Caco-2 (cell line): ENCODE results near the gene TRPM7. TPM values are rescaled to one million over a fixed set of nuclear protein-coding genes. Genes with fewer than 3 reads are reported as not detected.
"Not testable (repeated sequence)": the region's sequence is repeated elsewhere in the genome, so short reads cannot be mapped to it uniquely, and the experiment has no call there.

ENCODE experiments used
- BruUV-seq: library from RNA; stranded (reverse); fragments of 400-500 nt; replicated peaks from 2 replicates; lab custom pipeline; 2021; lab: Mats Ljungman, UMichigan
- CTCF ChIA-PET: fragments of 300-600 bp; sonication (Branson Sonifier 250); formaldehyde crosslinking; loops from one replicate; lab custom pipeline; 2022; ENCODE audit warnings: antibody characterized with exemption; lab: Charles Lee
- POLR2A ChIA-PET: fragments of 300-600 bp; sonication (Branson Sonifier 250); formaldehyde crosslinking; loops from one replicate; lab custom pipeline; 2022; ENCODE audit warnings: antibody characterized with exemption; lab: Charles Lee
- DNase-seq, 2 experiments: peaks; one replicate each; pipeline versions ENCODE4 v3.0.0 to v3.0.0-alpha.2; 2020 to 2022
- H3K27me3 ChIP-seq: replicated peaks from 2 replicates; pipeline ENCODE4 v1.6.0; 2011; ENCODE audit warnings: low read length; ENCODE audit not compliant: control insufficient read depth, insufficient read depth
- H3K36me3 ChIP-seq: 2 replicates; pipeline ENCODE4 v1.5.1; 2011; ENCODE audit warnings: low read length; ENCODE audit not compliant: control insufficient read depth, insufficient read depth
- H3K4me1 ChIP-seq: fragments of 250-450 bp; sonication (Bioruptor Pico); 2 replicates; pipeline ENCODE4 v1.5.1; 2020; ENCODE audit warnings: mild to moderate bottlenecking
- H3K4me3 ChIP-seq: 2 replicates; pipeline ENCODE4 v1.5.1; 2011; ENCODE audit warnings: low read depth, mild to moderate bottlenecking, control low read depth, low read length
- H3K9me3 ChIP-seq: fragments of 250-450 bp; sonication (Bioruptor Pico); 2 replicates; pipeline ENCODE4 v1.5.1; 2020; ENCODE audit warnings: mild to moderate bottlenecking, moderate library complexity
- H3K27ac Mint-ChIP-seq: one replicate; pipeline ENCODE4 v1.8.0; 2022; ENCODE audit warnings: mixed read lengths; ENCODE audit not compliant: unreplicated experiment
- H3K27me3 Mint-ChIP-seq: one replicate; pipeline ENCODE4 v1.8.0; 2022; ENCODE audit warnings: mixed read lengths; ENCODE audit not compliant: insufficient read depth, unreplicated experiment
- H3K36me3 Mint-ChIP-seq: one replicate; pipeline ENCODE4 v1.8.0; 2022; ENCODE audit warnings: mild to moderate bottlenecking, mixed read lengths; ENCODE audit not compliant: insufficient read depth, unreplicated experiment
- H3K4me1 Mint-ChIP-seq: one replicate; pipeline ENCODE4 v1.8.0; 2022; ENCODE audit warnings: low read depth, mixed read lengths; ENCODE audit not compliant: unreplicated experiment
- H3K4me3 Mint-ChIP-seq: one replicate; pipeline ENCODE4 v1.8.0; 2022; ENCODE audit warnings: mild to moderate bottlenecking, moderate library complexity, mixed read lengths; ENCODE audit not compliant: unreplicated experiment
- H3K9me3 Mint-ChIP-seq: one replicate; pipeline ENCODE4 v1.8.0; 2022; ENCODE audit warnings: mixed read lengths; ENCODE audit not compliant: unreplicated experiment
- CTCF ChIP-seq, 2 experiments: fragments of 200-600 bp in 1 of 2; IDR thresholded peaks; 1 replicate in 1 of 2; 2 replicates in 1 of 2; pipeline versions ENCODE4 v1.5.1 to v1.8.0; 2011 to 2022; ENCODE audit warnings: antibody characterized with exemption in 1 of 2, control low read depth in 1 of 2, inconsistent platforms in 1 of 2, low read depth in 1 of 2, low read length in 1 of 2, mild to moderate bottlenecking in 1 of 2, moderate library complexity in 1 of 2; ENCODE audit not compliant: insufficient read depth in 1 of 2, severe bottlenecking in 1 of 2, unreplicated experiment in 1 of 2
- intact Hi-C: fragments of 100-400 bp; cut with micrococcal nuclease; formaldehyde crosslinking; loops from one replicate; pipeline ENCODE4 v1.10.0; 2022; ENCODE audit not compliant: unreplicated experiment
- total RNA-seq: library from RNA; stranded (reverse); gene quantifications from 2 replicates; pipeline ENCODE4 v1.2.3, GENCODE V29; 2022

TRPM7 gene
- total RNA-seq, 1 experiment from 2014 or later = 70.9 TPM

GRCh38 chr15:50577492-50577891 is 109.1 kb downstream of the TRPM7 start:
- Histone ChIP-seq H3K4me3 (no peak overlapping the region), H3K9me3 (no peaks in the 10 kb centered on the region), H3K4me1 (no peaks in the 10 kb centered on the region), H3K27me3 (no peaks in the 10 kb centered on the region), H3K36me3 (no peaks in the 10 kb centered on the region)
- H3K36me3 Mint-ChIP-seq = peaks cover 87% of the 10 kb centered on the region
- no TSS peak for BruUV-seq
- H3K27ac Mint-ChIP-seq = no peak overlapping the region
- DNase-seq = no peak
- intact Hi-C loops = no loop called here
- no peaks in the 10 kb centered on the region for H3K4me1 Mint-ChIP-seq
- ChIA-PET POLR2A (no interaction called here), CTCF (no interaction called here)
- H3K27me3 Mint-ChIP-seq = no peaks in the 10 kb centered on the region
- H3K9me3 Mint-ChIP-seq = no peaks in the 10 kb centered on the region
- H3K4me3 Mint-ChIP-seq = no peak overlapping the region
- no peak for TF ChIP-seq CTCF (IDR thresholded peaks at IDR 0.05; ENCODE audit: insufficient read depth in 1 of 2, low read depth in 1 of 2, low read length in 1 of 2, severe bottlenecking in 1 of 2, unreplicated experiment in 1 of 2)

GRCh38 chr15:50576166-50576565 is 110.4 kb downstream of the TRPM7 start:
- peaks cover 88% of the 10 kb centered on the region for H3K36me3 Mint-ChIP-seq
- POLR2A ChIA-PET = no interaction called here
- no peak for DNase-seq
- BruUV-seq = no TSS peak
- intact Hi-C loops = no loop called here
- no peak overlapping the region for H3K4me3 Mint-ChIP-seq
- TF ChIP-seq CTCF (IDR thresholded peaks at IDR 0.05; ENCODE audit: insufficient read depth in 1 of 2, low read depth in 1 of 2, low read length in 1 of 2, severe bottlenecking in 1 of 2, unreplicated experiment in 1 of 2) = no peak
- CTCF ChIA-PET = no interaction called here
- H3K9me3 ChIP-seq = no peaks in the 10 kb centered on the region
- no peaks in the 10 kb centered on the region for H3K36me3 ChIP-seq
- H3K27ac Mint-ChIP-seq = no peak overlapping the region
- no peaks in the 10 kb centered on the region for H3K4me1 ChIP-seq
- no peaks in the 10 kb centered on the region for H3K27me3 ChIP-seq
- no peaks in the 10 kb centered on the region for H3K9me3 Mint-ChIP-seq
- no peak overlapping the region for H3K4me3 ChIP-seq
- H3K27me3 Mint-ChIP-seq = no peaks in the 10 kb centered on the region
- H3K4me1 Mint-ChIP-seq = no peaks in the 10 kb centered on the region

- H3K27ac Mint-ChIP-seq, CTCF ChIA-PET, DNase-seq, intact Hi-C loops, BruUV-seq, H3K4me1 ChIP-seq, H3K4me3 ChIP-seq, H3K4me1 Mint-ChIP-seq, H3K9me3 ChIP-seq, H3K36me3 ChIP-seq, H3K27me3 ChIP-seq, H3K27me3 Mint-ChIP-seq, H3K9me3 Mint-ChIP-seq, POLR2A ChIA-PET, H3K4me3 Mint-ChIP-seq: not testable (repeated sequence)
- H3K36me3 Mint-ChIP-seq = peaks cover 90% of the 10 kb centered on the region
Measured at GRCh38 chr15:50573842-50574241, 112.8 kb downstream of the TRPM7 start.

GRCh38 chr15:50563756-50564155 is 122.8 kb downstream of the TRPM7 start:
- BruUV-seq = no TSS peak
- Mint-ChIP-seq H3K27me3 (no peaks in the 10 kb centered on the region), H3K9me3 (no peaks in the 10 kb centered on the region), H3K4me3 (no peak overlapping the region), H3K27ac (no peak overlapping the region), H3K4me1 (no peaks in the 10 kb centered on the region), H3K36me3 (peaks cover 76% of the 10 kb centered on the region)
- ChIA-PET POLR2A (no interaction called here), CTCF (no interaction called here)
- Histone ChIP-seq H3K4me3 (no peak overlapping the region), H3K9me3 (no peaks in the 10 kb centered on the region), H3K36me3 (no peaks in the 10 kb centered on the region; the same call in 1 of the 2 replicates), H3K27me3 (no peaks in the 10 kb centered on the region), H3K4me1 (no peaks in the 10 kb centered on the region)
- DNase-seq = no peak
- intact Hi-C loops = no loop called here
- TF ChIP-seq CTCF (IDR thresholded peaks at IDR 0.05; ENCODE audit: insufficient read depth in 1 of 2, low read depth in 1 of 2, low read length in 1 of 2, severe bottlenecking in 1 of 2, unreplicated experiment in 1 of 2) = no peak
